GM19455 (cell line): Measurements from ENCODE around the gene FREY1.

Source experiments
- ATAC-seq: cut with Tn5 transposase; IDR thresholded peaks from one replicate; pipeline ENCODE4 v1.9.1; 2021; ENCODE audit not compliant: unreplicated experiment

FREY1 gene

GRCh38 chr11:45895553-45896259 lies 11.4 kb downstream of the FREY1 start:
- no peak for ATAC-seq

GRCh38 chr11:45894555-45895247 lies 12.4 kb downstream of the FREY1 start:
- ATAC-seq, result no peak

- ATAC-seq, result no peak
These were observed 14.2 kb downstream of the FREY1 start for GRCh38 chr11:45892856-45893255.

- no peak for ATAC-seq
These were observed 16.1 kb downstream of the FREY1 start for GRCh38 chr11:45890886-45891550.

GRCh38 chr11:45889966-45890365 lies 17.1 kb downstream of the FREY1 start:
- ATAC-seq, result no peak

GRCh38 chr11:45889555-45889954 lies 17.5 kb downstream of the FREY1 start:
- no peak for ATAC-seq

- no peak for ATAC-seq
These were observed 19.5 kb downstream of the FREY1 start for GRCh38 chr11:45887587-45887986.

- ATAC-seq, result no peak
These were observed 20.1 kb downstream of the FREY1 start for GRCh38 chr11:45886816-45887520.

GRCh38 chr11:45885921-45886721 lies 20.9 kb downstream of the FREY1 start:
- ATAC-seq, result no peak

GRCh38 chr11:45885274-45885920 lies 21.7 kb downstream of the FREY1 start, which contains the start of gene MAPK8IP1:
Gene MAPK8IP1 (plus strand): TSS chr11:45885651. CDS start chr11:45885821, 170 bp downstream.
- peak; percentile 59 for ATAC-seq

- no peak for ATAC-seq
These were observed 22.4 kb downstream of the FREY1 start for GRCh38 chr11:45884596-45885185.

GRCh38 chr11:45881708-45882368 lies 25.2 kb downstream of the FREY1 start:
- no peak for ATAC-seq

GRCh38 chr11:45880772-45881570 lies 26.1 kb downstream of the FREY1 start:
- no peak for ATAC-seq

- no peak for ATAC-seq
These were observed 27.0 kb downstream of the FREY1 start for GRCh38 chr11:45879803-45880686.

GRCh38 chr11:45877845-45878244 lies 29.2 kb downstream of the FREY1 start:
- ATAC-seq, result no peak

GRCh38 chr11:45877221-45877620 lies 29.9 kb downstream of the FREY1 start:
- no peak for ATAC-seq

- ATAC-seq, result no peak
These were observed 30.7 kb downstream of the FREY1 start for GRCh38 chr11:45876401-45876800.
